Motor neuron (in vitro differentiated cells): ENCODE results near the gene TNFRSF1B. TPM values are rescaled to one million over a fixed set of nuclear protein-coding genes. Genes with fewer than 3 reads are reported as not detected.

Source experiments
- ATAC-seq, 8 experiments: fragments of 200-7000 bp; cut with Tn5 transposase; replicated peaks in 6 of 8; 2 replicates each; pipeline ENCODE4 v1.8.0; 2021; ENCODE audit warnings: mild to moderate bottlenecking in 8 of 8, moderate library complexity in 8 of 8
- H3K27ac ChIP-seq, 2 donors: fragments of 250-450 bp; sonication (Bioruptor Pico); 2 replicates each; pipeline ENCODE4 v1.9.0; 2021; ENCODE audit warnings: antibody characterized with exemption in 2 of 2, mild to moderate bottlenecking in 2 of 2, moderate library complexity in 1 of 2
- H3K4me1 ChIP-seq, 2 donors: fragments of 250-450 bp; sonication (Bioruptor Pico); replicated peaks in 1 of 2; 2 replicates each; pipeline ENCODE4 v1.6.1; 2021; ENCODE audit warnings: antibody characterized with exemption in 2 of 2, mild to moderate bottlenecking in 2 of 2, moderate library complexity in 1 of 2
- H3K4me3 ChIP-seq, 5 donors: fragments of 250-450 bp; sonication (Bioruptor Pico); 2 replicates each; pipeline ENCODE4 v1.9.0; 2021; ENCODE audit warnings: antibody characterized with exemption in 5 of 5, mild to moderate bottlenecking in 5 of 5, moderate library complexity in 4 of 5
- WGBS, 10 experiments: fragments of 450-650 bp; shearing (Covaris generic); methylation state at CpG; one replicate each; pipeline ENCODE4 v1.0.0; 2022; 5-methylcytosine and 5-hydroxymethylcytosine counted together
- in situ Hi-C, 9 experiments: fragments of 400-800 bp; cut with MboI; loops; one replicate each; pipeline ENCODE4 v1.15.0; 2021; ENCODE audit warnings: low sequenced_read_pairs in 9 of 9, low pct_unique_long_range_greater_than_20kb in 2 of 9; ENCODE audit not compliant: unreplicated experiment in 9 of 9
- total RNA-seq, 8 experiments: library from RNA; unstranded; fragments of 300-600 nt; gene quantifications; 2 replicates each; pipeline versions ENCODE4 v1.2.3 to v1.2.4, GENCODE V29; 2022

TNFRSF1B gene
- 1 to 10 TPM in 4 of 8 experiments, under 1 TPM in 4; 0.18 to 2.0 (median 1.1) TPM for total RNA-seq

- H3K27ac ChIP-seq = no peak within 1 kb of the TSS
- H3K4me3 ChIP-seq = peak within 1 kb of the TSS; percentile 14 to 20 (median 17)
- WGBS, 10 experiments = 0 to 8% (median 4%) methylated on average over 1 to 31 of the region's 79 CpGs; no CpG with 5 or more reads in 6 of the 10 experiments
- in situ Hi-C loops = no loop called here
- ATAC-seq = peak; percentile 52 to 83 (median 70)
- peaks cover 7 to 9% of the 10 kb centered on the region in 2 donors for H3K4me1 ChIP-seq
These were observed at the start of gene TNFRSF1B for GRCh38 chr1:12166834-12167492. TNFRSF1B (plus strand) TSS chr1:12166991; CDS start chr1:12167092, 101 bp downstream.

GRCh38 chr1:12121212-12122003, 45.4 kb upstream of the TNFRSF1B start:
- ATAC-seq = peak in 4 of 8 experiments; percentile 69 to 85 (median 79)
- in situ Hi-C loops = loop anchor here in 7 of 9 experiments (5.0 to 25.0 kb wide), 4 partner anchors 83 to 93 kb away; no protein-coding TSS in a partner anchor
- 31 to 90% (median 84%) methylated on average over 2 to 12 of the region's 12 CpGs for WGBS, 10 experiments
- no peak overlapping the region for H3K4me3 ChIP-seq
- peaks cover 0 to 3% of the 10 kb centered on the region in 2 donors for H3K4me1 ChIP-seq
- no peak overlapping the region for H3K27ac ChIP-seq

- in situ Hi-C loops = loop anchor here in 7 of 9 experiments (5.0 to 25.0 kb wide), 4 partner anchors 82 to 92 kb away; no protein-coding TSS in a partner anchor
- no peak overlapping the region for H3K27ac ChIP-seq
- no peak for ATAC-seq
- H3K4me1 ChIP-seq = peaks cover 0 to 3% of the 10 kb centered on the region in 2 donors
- WGBS, 10 experiments = 0 to 68% (median 49%) methylated on average over 1 to 4 of the region's 8 CpGs; no CpG with 5 or more reads in 6 of the 10 experiments
- no peak overlapping the region for H3K4me3 ChIP-seq
These were observed 43.6 kb upstream of the TNFRSF1B start for GRCh38 chr1:12123172-12123571.

- H3K4me3 ChIP-seq = no peak overlapping the region
- WGBS, 10 experiments = 0 to 81% (median 46%) methylated on average over 2 to 17 of the region's 19 CpGs
- no peak overlapping the region for H3K27ac ChIP-seq
- peak in 7 of 8 experiments; percentile 33 to 59 (median 44) for ATAC-seq
- H3K4me1 ChIP-seq = peaks cover 0 to 3% of the 10 kb centered on the region in 2 donors
- in situ Hi-C loops = loop anchor here (5.0 to 25.0 kb wide), 5 partner anchors 80 to 90 kb away; no protein-coding TSS in a partner anchor
These were observed 41.9 kb upstream of the TNFRSF1B start for GRCh38 chr1:12124693-12125421.

GRCh38 chr1:12125422-12126355, 41.1 kb upstream of the TNFRSF1B start:
- Histone ChIP-seq H3K4me3 (no peak overlapping the region), H3K4me1 (peaks cover 0 to 3% of the 10 kb centered on the region in 2 donors), H3K27ac (no peak overlapping the region)
- WGBS, 10 experiments = 40 to 100% (median 85%) methylated on average over 1 to 22 of the region's 24 CpGs; no CpG with 5 or more reads in 3 of the 10 experiments
- ATAC-seq = peak in 3 of 8 experiments; percentile 7 to 27 (median 18)
- in situ Hi-C loops = loop anchor here in 7 of 9 experiments (5.0 to 10.0 kb wide), 4 partner anchors 79 to 89 kb away; no protein-coding TSS in a partner anchor

- Histone ChIP-seq H3K4me3 (no peak overlapping the region), H3K4me1 (peaks cover 0 to 3% of the 10 kb centered on the region in 2 donors), H3K27ac (no peak overlapping the region)
- WGBS, 10 experiments = 81 to 100% (median 88%) methylated on average over 1 to 9 of the region's 9 CpGs; no CpG with 5 or more reads in 5 of the 10 experiments
- in situ Hi-C loops = loop anchor here in 7 of 9 experiments (5.0 to 10.0 kb wide), 4 partner anchors 78 to 88 kb away; no protein-coding TSS in a partner anchor
- peak in 1 of 8 experiments; percentile 9 for ATAC-seq
These were observed 40.0 kb upstream of the TNFRSF1B start for GRCh38 chr1:12126781-12127180.

GRCh38 chr1:12127206-12127810, 39.5 kb upstream of the TNFRSF1B start:
- H3K4me1 ChIP-seq = peaks cover 0 to 3% of the 10 kb centered on the region in 2 donors
- ATAC-seq = peak in 2 of 8 experiments; percentile 11 to 12
- H3K4me3 ChIP-seq = no peak overlapping the region
- WGBS, 10 experiments = 77 to 100% (median 91%) methylated on average over 1 to 8 of the region's 10 CpGs; no CpG with 5 or more reads in 1 of the 10 experiments
- no peak overlapping the region for H3K27ac ChIP-seq
- in situ Hi-C loops = loop anchor here in 7 of 9 experiments (5.0 to 10.0 kb wide), 4 partner anchors 77 to 87 kb away; no protein-coding TSS in a partner anchor

- peaks cover 0 to 3% of the 10 kb centered on the region in 2 donors for H3K4me1 ChIP-seq
- no peak overlapping the region for H3K27ac ChIP-seq
- WGBS, 10 experiments = 62 to 96% (median 78%) methylated on average over 2 to 15 of the region's 15 CpGs; no CpG with 5 or more reads in 4 of the 10 experiments
- H3K4me3 ChIP-seq = no peak overlapping the region
- ATAC-seq = no peak
- in situ Hi-C loops = loop anchor here in 7 of 9 experiments (5.0 to 10.0 kb wide), 4 partner anchors 77 to 87 kb away; no protein-coding TSS in a partner anchor
These were observed 38.7 kb upstream of the TNFRSF1B start for GRCh38 chr1:12128120-12128519.

- 76 to 100% (median 80%) methylated on average over 1 to 12 of the region's 12 CpGs; no CpG with 5 or more reads in 5 of the 10 experiments for WGBS, 10 experiments
- in situ Hi-C loops = loop anchor here in 7 of 9 experiments (5.0 to 10.0 kb wide), 4 partner anchors 75 to 85 kb away; no protein-coding TSS in a partner anchor
- Histone ChIP-seq H3K27ac (no peak overlapping the region), H3K4me1 (peaks cover 0 to 3% of the 10 kb centered on the region in 2 donors), H3K4me3 (no peak overlapping the region)
- ATAC-seq = peak in 1 of 8 experiments; percentile 23
These were observed 37.2 kb upstream of the TNFRSF1B start for GRCh38 chr1:12129624-12130023.

GRCh38 chr1:12130466-12131130, 36.2 kb upstream of the TNFRSF1B start:
- 75 to 94% (median 83%) methylated on average over 3 to 13 of the region's 13 CpGs; no CpG with 5 or more reads in 2 of the 10 experiments for WGBS, 10 experiments
- Histone ChIP-seq H3K27ac (no peak overlapping the region), H3K4me1 (no peaks in the 10 kb centered on the region), H3K4me3 (no peak overlapping the region)
- in situ Hi-C loops = no loop called here
- ATAC-seq = no peak
